ENCODE measurements around the gene DNAAF5. TPM values are rescaled to one million over a fixed set of nuclear protein-coding genes. Genes with fewer than 3 reads are reported as not detected.
"Not testable (repeated sequence)": the region's sequence is repeated elsewhere in the genome, so short reads cannot be mapped to it uniquely, and the experiment has no call there.

The DNAAF5 gene
- polyA plus RNA-seq, 1 donor, result 37.6 TPM

DNA sequence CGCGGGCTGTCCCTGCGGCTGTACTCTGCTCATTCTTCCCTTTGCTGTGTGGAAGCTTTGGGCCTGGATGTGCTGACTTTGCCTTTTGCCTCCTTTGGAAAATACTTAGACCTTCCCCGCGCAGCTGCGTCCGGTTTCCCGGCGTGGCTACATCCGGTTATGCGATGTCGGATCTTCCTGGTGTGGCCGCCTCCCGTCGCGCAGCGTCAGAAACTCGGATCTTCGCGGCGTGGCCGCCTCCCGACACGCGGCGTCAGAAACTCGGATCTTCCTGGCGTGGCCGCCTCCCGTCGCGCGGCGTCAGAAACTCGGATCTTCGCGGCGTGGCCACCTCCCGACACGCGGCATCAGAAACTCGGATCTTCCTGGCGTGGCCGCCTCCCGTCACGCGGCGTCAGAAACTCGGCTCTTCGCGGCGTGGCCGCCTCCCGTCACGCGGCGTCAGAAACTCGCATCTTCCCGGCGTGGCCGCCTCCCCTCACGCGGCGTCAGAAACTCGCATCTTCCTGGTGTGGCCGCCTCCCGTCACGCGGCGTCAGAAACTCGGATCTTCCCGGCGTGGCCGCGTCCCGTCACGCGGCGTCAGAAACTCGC is 55.5 kb downstream of the DNAAF5 start:
- no peak for DNase-seq

DNA sequence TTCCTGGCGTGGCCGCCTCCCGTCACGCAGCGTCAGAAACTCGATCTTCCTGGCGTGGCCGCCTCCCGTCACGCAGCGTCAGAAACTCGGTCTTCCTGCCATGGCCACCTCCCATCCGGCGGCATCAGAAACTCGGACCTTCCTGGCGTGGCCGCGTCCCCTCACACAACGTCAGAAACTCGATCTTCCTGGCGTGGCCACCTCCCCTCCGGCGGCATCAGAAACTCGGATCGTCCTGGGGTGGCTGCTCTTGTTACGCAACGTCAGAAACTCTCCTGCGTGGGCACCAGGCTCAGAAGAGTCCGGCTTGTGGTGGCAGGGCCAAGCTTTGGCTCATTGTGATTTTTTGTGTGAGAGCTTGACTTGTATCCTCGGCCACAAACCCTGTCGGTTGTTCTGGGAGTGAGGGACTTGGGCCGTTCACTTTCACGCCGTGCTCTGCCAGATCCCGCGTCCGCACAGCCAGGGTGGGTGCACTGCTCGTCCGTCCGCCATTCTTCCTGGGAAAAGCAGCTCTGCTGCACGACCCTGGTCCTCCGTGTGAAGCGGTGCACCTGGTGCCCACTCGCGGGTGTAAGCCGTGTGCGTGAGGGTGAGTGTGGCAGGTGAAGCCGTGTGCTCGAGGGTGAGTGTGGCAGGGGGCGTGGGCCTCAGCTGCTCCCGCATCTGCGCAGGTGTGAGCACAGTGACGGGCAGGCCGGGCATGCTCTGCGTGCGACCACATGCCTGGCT is 56.4 kb downstream of the DNAAF5 start:
- no peak for DNase-seq

DNA sequence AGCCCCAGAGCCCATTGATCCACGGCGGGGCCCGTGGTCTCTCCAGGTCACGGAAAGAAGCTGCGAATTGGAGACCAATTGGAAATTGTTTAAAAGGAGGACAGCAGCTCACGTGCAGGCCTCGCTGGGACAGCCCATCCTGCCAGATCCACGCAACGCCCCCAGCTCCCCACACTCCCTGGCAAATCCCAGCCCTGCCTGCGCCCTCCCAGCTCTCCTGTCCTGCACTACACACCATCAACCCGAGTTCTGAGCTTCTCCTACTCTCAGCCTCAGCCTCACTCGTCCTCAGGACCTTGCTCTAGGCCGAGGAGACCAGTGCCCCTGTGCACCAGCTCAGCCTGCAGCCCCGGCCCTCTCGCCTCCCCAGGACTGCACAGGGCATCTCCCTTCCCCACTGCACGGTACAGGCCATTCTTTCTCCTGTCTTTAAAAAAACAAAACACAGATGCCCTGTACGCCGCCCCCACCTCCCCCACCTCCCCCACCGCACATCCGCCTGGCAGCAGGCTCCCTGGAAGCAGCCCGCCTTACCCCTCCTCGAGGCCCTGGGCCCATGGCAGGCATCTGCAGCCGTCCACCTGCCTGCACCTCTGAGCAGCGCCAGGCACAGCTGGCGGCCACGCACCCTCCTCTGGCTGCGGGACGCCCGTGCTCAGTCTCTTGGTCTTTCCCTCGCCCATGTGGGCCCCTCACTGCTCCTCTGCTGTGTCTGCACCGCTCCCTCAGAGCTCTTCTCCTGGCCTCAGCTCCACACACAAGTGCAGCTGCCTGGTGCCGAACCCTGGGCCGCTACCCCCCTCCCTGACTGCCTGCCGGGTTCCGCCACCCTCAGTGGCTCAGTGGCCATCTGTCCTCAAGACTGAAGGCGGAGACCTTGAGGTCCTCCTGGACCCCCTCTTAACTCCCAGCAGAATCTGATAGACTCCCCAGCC is 57.3 kb downstream of the DNAAF5 start:
- no peak for DNase-seq

DNA sequence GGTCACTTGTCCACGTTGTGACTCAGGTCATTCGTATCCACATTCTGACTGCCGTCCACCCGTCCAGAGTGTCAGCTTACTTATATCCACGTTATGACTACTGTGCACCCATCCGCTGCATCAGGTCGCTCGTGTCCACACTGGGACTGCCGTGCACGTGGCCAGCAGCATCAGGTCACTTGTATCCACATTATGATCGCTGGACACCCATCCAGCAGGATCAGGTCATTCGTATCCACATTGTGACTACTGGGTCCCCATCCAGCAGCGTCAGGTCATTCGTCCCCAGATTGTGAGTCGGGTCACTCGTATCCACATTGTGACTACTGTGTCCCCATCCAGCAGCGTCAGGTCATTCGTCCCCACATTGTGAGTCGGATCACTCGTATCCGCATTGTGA is 58.5 kb downstream of the DNAAF5 start:
- DNase-seq, result no peak

DNA sequence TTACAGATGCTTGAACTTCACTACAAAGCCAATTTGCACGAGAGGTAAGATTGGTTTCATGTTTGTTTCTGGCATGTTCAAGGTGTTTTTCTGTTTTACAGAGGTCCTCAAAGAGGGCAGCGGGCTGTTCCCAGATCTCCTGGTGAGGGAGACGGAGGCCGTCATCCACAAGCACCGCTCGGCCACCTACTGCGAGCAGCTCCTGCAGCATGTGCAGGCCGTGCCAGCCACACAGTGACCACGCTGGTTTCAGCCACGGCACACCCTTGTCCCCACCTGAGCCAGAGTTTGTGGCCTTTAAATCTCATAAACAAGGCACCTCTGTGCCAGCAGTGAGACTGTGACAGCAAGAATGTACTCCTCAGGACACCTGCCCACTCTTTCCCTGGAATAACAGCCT is 58.9 kb downstream of the DNAAF5 start:
- no peak for DNase-seq

DNA sequence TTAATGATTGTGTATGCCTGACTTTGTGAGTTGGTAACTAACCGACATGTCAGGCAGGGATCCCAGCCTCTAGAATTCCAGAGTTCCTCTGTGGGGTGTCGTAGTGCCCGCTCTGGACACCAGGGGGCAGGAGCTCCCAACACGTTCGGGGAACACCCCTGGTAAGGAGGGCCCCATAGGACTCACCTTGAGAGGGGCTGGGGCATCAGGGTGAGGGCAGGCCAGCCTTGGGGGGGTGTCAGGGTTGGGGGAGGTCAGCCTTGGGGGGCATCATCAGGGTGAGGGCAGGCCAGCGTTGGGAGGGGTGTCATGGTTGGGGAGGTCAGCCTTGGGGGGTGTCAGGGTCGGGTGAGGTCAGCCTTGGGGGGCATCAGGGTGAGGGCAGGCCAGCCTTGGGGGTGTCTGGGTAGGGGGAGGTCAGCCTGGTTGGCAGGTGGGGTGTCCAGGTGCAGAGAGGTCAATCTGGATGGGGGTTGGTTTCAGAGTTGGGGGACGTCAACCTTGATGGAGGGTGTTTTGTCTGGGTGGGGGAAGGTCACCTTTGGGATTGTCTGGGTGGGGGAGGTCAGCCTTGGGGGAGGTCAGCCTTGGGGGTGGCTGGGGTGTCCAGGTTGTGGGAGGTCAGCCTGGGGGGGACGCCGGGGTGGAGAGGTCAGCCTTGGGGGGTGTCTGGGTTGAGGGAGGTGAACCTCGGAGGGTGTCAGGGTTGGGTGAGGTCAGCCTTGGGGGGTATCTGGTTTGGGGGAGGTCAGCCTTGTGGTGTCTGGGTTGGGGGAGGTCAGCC is 60.2 kb downstream of the DNAAF5 start:
- DNase-seq, result no peak

DNA sequence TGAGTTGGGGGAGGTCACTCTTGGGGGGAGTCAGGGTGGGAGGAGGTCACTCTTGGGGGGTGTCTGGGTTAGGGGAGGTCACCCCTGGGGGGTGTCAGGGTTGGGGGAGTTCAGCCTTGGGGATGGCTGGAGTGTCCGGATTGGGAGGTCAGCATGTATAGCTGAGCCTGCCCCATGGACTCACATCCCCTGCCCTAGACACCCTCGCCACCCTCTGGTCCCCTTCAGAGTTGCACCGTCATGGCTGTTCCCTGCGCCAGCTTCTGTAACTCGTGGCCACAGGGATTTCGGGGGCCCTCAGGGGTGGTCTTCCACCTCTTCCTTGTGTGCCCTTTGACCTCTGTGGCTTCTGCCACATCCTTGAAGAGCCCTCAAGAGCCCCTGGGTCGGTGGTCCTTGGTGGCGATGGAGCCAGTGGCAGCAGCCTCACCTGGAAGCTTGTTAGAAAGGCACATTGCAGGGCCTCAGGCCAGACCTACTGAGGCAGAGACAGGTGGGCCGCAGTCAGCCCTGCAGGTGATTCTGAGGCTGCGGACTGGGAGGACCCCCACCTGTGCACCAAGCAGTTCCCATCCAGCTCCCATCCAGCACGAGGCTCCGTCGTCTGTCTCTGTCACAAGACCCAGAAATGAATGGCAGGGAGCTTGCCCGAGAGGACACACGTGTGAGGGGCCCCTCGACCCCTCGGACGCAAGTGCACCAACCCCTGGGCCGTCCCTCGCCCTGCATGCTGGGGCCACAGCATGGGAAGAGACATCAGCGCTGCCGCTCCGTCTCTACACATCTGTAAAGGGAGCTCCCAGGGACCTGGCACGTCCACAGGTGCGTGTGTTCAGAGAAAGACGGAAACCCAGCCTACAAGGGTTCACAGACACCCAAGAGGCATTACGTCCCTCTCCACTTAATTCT is 61.1 kb downstream of the DNAAF5 start:
- DNase-seq, result no peak

DNA sequence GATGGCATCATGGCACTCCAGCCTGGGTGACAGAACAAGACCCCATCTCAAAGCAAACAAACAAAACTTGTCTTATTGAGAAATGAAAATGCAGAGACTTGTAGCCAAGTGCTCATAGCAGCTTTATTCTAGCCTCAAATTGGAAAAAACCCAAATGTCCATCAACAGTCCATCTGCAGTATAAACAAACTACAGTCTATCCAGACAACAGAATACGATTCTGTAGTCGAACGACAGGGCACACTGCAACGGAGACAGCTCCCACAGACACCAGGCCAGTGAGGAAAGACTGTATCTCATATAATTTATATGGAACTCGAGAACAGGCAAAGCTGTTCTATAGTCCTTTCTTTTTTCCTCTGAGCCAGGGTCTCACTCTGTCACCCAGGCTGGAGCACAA is 65.0 kb downstream of the DNAAF5 start:
- DNase-seq, result no peak

DNA sequence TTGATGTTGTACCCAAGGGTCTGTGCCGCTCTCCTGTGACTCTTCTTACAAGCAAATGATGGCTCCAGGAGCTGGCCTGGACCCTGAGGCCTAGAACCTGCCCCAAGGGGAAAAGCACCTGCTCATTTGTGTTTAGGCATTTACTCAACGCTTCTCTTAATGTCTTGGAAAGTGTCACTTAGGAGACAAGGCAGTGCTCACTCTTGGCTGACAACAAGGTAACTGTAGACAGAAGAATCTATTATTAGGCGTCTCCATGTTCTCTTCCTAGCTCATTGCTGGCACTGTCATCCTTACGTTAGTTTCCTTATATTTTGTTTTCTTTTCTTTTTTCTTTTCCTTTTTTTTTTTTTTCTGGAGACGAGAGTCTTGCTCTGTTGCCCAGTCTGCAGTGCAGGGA is 67.7 kb downstream of the DNAAF5 start:
- DNase-seq, result no peak

DNA sequence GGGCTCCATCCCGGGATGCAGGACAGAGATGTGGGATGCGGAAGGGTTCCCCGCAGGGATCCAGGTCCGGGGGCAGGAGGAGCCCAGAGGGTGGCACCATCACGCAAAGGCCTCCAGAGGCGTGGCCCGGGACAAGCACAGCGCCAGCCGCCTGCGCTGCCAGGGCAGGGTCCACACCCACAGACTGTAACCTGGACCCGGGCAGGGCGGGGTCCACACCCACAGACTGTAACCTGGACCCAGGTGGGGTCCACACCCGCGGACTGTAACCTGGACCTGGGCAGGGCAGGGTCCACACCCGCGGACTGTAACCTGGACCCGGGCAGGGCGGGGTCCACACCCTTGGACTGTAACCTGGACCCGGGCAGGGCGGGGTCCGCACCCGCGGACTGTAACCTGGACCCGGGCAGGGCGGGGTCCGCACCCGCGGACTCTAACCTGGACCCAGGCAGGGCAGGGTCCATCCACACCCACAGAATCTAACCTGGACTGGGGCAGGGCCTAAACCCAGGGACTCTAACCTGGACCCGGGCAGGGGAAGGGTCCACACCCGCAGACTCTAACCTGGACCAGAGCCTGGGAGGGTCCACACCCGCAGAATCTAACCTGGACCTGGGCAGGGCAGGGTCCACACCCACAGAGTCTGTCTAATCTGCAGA is 68.3 kb downstream of the DNAAF5 start:
- DNase-seq, result no peak

DNA sequence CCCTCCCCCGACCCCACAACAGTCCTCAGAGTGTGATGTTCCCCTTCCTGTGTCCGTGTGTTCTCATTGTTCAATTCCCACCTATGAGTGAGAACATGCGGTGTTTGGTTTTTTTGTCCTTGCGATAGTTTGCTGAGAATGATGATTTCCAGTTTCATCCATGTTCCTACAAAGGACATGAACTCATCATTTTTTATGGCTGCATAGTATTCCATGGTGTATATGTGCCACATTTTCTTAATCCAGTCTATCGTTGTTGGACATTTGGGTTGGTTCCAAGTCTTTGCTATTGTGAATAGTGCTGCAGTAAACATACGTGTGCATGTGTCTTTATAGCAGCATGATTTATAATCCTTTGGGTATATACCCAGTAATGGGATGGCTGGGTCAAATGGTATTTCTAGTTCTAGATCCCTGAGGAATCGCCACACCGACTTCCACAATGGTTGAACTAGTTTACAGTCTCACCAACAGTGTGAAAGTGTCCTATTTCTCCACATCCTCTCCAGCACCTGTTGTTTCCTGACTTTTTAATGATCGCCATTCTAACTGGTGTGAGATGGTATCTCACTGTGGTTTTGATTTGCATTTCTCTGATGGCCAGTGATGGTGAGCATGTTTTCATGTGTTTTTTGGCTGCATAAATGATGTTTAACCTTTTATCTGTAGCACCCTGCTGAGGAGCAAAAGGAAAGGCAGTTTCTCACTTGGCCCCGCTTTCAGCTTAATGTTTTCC is 70.1 kb downstream of the DNAAF5 start:
- DNase-seq, result not testable (repeated sequence)

DNA sequence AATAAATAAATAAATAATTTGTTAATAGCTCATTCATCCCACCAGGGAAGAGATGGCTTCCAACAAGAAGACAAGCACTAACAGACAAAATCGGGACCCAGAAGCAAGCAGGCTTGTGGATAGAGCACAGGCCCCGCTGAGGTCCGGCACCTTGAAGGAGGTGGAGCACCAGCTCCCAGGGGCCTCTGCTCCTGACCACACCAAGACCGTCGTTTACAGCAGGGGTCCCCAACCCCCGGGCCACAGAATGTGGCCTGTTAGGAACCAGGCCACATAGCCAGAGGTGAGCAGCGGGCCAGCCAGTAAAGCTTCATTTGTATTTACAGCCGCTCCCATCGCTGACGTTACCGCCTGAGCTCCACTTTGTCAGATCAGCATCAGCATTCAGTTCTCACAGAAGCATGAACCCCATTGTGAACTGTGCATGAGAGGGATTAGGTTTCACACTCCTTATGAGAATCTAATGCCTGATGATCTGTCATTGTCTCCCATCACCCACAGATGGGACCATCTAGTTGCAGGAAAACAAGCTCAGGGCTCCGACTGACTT is 72.5 kb downstream of the DNAAF5 start:
- no peak for DNase-seq

DNA sequence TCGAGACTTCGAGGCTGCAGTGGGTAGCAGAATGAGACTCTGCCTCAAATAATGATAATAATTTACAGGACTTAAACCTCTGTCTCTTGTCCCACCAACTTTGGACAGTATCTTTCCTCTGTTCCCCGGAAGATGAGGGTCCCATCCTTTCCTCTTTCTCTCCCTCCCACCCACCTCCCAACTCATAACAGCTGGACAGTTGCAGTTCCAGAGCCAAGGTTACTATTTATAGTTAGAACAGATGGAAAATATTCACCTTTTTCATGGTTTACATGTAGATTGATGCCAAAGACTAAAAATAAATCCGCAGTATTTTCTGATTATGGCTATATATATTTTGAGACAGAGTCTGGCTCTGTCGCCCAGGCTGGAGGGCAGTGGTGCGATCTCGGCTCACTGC is 74.2 kb downstream of the DNAAF5 start:
- DNase-seq, result no peak

DNA sequence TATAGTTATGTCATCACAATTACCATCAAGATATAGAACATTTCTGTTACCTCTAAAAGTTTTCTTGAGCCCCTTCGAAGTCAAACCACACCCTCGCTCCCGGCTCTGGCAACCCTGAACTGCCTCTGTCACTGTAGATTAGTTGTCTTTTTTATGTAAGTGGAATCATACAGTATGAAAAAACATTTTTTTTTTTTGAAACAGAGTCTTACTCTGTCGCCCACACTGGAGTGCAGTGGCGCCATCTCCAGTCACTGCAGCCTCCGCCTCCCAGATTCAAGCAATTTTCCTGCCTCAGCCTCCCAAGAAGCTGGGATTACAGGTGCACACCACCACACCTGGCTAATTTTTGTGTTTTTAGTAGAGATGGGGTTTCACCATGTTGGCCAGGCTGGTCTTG is 74.9 kb downstream of the DNAAF5 start:
- DNase-seq, result not testable (repeated sequence)

DNA sequence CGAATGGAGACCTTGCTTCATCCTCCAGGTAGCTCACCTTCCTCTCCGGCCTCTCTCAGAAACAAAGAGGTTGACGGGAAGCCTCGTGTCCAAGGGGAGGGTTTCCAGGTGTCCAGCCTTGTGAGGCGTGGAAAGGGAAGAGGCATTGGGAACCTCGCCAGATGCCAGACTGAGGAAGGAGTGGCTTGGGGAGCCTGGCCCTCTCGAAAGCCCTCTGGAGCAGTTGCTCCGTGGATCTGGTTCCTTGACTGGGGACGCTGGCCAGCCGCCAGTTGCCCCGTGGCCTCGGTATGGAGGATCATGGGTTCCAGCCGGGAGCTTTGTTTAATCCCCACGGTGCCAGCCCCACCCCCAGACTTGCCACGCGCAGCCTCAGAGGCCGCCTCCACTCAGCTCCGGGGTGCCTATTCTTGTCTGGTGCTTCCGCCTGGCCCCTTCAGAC is 75.5 kb downstream of the DNAAF5 start:
- no peak for DNase-seq

DNA sequence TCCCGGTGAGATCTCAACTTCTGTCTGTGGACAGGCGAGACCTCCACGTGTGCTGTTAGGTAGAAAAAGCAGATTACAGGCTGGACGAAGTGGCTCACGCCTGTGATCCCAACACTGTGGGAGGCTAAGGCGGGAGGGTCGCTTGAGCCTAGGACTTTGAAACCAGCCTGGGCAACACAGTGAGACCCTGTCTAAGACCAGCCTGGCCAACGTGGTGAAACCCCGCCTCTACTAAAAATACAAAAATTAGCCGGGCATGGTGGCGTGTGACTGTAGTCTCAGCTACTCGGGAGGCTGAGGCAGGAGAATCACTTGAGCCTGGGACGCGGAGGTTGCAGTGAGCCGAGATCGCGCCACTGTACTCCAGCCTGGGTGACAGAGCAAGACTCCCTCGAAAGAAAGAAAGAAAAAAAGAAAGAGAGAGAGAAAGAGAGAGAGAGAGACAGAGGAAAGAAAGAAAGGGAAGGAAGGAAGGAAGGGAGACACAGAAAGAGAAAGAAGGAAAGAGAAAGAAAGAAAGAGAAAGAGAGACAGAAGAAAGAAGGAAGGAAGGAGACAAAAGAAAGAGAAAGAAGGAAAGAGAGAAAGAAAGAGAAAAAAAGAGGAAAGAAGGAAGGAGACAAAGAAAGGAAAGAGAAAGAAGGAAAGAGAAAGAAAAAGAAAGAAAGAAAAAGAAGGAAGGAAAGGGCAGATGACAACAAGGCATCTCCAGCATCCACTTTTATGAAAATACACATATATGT is 76.2 kb downstream of the DNAAF5 start:
- DNase-seq, result no peak

DNA sequence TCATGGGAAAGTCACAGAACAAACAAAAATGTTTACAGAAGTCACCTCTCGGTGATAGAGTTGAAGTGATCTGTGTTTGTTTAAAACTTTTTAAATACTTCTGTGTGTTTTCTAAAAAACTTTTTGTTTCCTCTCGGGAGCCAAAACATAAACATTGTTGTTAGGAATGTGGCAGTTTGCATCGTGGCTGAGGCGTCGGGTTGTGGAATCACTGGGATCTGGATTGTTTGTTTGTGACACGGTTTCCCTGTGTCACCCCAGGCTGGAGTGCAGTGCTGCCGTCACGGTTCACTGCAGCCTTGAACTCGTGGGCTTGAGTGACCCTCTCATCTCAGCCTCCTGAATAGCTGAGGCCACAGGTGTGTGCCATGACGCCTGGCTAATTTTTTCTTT is 76.7 kb downstream of the DNAAF5 start:
- no peak for DNase-seq

DNA sequence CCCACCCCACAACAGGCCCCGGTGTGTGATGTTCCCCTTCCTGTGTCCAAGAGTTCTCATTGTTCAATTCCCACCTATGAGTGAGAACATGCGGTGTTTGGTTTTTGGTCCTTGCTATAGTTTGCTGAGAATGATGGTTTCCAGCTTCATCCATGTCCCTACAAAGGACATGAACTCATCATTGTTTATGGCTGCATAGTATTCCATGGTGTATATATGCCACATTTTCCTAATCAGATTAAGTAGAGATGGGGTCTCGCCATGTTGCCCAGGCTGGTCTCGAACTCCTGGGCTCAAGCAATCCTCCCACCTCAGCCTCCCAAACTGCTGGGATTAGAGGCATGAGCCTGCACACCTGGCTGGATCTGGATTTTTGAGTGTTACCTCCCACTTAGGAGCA is 77.3 kb downstream of the DNAAF5 start:
- DNase-seq, result not testable (repeated sequence)

DNA sequence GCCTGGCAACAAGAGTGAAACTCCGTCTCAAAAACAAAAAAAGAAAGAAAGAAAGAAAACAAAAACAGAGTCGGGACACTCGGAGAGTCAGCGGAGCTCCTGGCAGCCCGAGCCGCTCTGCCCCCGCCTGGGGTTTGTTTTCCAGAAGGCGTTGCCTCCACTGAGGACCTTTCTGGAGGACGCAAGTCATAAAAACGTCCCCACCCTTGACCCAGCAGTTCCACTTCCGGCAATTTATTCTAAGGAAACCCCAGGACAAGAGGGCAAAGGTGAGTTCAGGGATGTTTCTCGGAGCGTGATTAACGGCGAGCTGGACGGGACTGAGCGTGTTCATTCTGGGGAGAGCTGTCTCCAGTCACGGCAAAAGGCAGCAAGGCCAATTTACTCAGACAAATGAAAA is 78.8 kb downstream of the DNAAF5 start:
- no peak for DNase-seq

Measured in left kidney (tissue), 2 donors.